Natural killer cell treated with Interleukin-12 subunit alpha and Interleukin-12 subunit beta and Interleukin-15 and Interleukin-18, amount 100 ng/mL, for 72 hours (primary cell): Measurements from ENCODE around the gene CT47A1. TPM values are rescaled to one million over a fixed set of nuclear protein-coding genes. Genes with fewer than 3 reads are reported as not detected.

Source experiments
- total RNA-seq, 2 donors: library from RNA; stranded (reverse); gene quantifications; one replicate each; pipeline ENCODE4 v1.2.3, GENCODE V29; 2022

The CT47A1 gene
- total RNA-seq, 2 donors from 2014 or later, result not detected

Other genes with a start within 250 kb of the CT47A1 start
- not detected for gene CT47B1, start 109.9 kb downstream of the CT47A1 start, total RNA-seq
- not detected for gene CT47A11, start 48.6 kb downstream of the CT47A1 start, total RNA-seq
- not detected for gene CT47A10, start 43.7 kb downstream of the CT47A1 start, total RNA-seq
- not detected for gene CT47A9, start 38.9 kb downstream of the CT47A1 start, total RNA-seq
- gene CT47A8, start 34.0 kb downstream of the CT47A1 start, total RNA-seq, result not detected
- gene CT47A7, start 29.2 kb downstream of the CT47A1 start, total RNA-seq, result not detected
- gene CT47A6, start 24.3 kb downstream of the CT47A1 start, total RNA-seq, result not detected
- not detected for gene CT47A5, start 19.4 kb downstream of the CT47A1 start, total RNA-seq
- not detected for gene CT47A4, start 14.6 kb downstream of the CT47A1 start, total RNA-seq
- not detected for gene CT47A3, start 9.7 kb downstream of the CT47A1 start, total RNA-seq
- not detected for gene CT47A2, start 4.8 kb downstream of the CT47A1 start, total RNA-seq
- gene GLUD2, start 61.9 kb upstream of the CT47A1 start, total RNA-seq, result under 1 TPM in 1 of 2 donors, not detected in 1; 0.14 TPM